SKM-1 treated with dmso at 0.1 percent for 144 hours (cell line): ENCODE measurements around the gene NDUFA13.
"Not testable (repeated sequence)": the region's sequence is repeated elsewhere in the genome, so short reads cannot be mapped to it uniquely, and the experiment has no call there.

Source experiments
- DNase-seq: peaks from one replicate; lab custom pipeline; 2025; ENCODE audit not compliant: unreplicated experiment; lab: John Stamatoyannopoulos, UW

The NDUFA13 gene

GRCh38 chr19:19515642-19516519 lies at the start of gene NDUFA13:
Gene NDUFA13 (plus strand): TSS chr19:19516225. CDS start chr19:19516239, 14 bp downstream.
- peak; percentile 84 for DNase-seq

- no peak for DNase-seq
Observed at GRCh38 chr19:19468424-19469050, 47.5 kb upstream of the NDUFA13 start.

GRCh38 chr19:19470579-19470978 lies 45.4 kb upstream of the NDUFA13 start:
- DNase-seq, result peak; percentile 33

DNA sequence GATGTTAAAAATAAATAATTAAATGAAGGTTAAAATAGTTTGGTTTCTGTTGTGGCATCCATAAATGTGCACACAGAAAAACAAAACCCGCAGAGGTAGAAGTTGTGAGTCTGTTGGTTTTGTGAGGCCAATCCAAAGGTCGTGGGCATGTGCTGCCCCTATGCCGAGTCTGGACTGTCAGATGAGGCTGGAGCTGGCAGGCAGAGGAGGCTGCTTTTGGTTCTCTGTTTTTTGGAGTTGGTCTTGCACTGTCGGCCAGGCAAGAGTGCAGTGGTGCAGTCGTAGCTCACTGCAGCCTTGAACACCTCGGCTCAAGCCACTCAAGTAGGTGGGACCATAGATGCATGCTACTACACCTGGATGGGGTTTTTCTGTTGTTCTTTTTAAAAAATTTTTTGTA lies 44.3 kb upstream of the NDUFA13 start:
- DNase-seq, result no peak

GRCh38 chr19:19472106-19472505 lies 43.9 kb upstream of the NDUFA13 start:
- DNase-seq, result not testable (repeated sequence)

DNA sequence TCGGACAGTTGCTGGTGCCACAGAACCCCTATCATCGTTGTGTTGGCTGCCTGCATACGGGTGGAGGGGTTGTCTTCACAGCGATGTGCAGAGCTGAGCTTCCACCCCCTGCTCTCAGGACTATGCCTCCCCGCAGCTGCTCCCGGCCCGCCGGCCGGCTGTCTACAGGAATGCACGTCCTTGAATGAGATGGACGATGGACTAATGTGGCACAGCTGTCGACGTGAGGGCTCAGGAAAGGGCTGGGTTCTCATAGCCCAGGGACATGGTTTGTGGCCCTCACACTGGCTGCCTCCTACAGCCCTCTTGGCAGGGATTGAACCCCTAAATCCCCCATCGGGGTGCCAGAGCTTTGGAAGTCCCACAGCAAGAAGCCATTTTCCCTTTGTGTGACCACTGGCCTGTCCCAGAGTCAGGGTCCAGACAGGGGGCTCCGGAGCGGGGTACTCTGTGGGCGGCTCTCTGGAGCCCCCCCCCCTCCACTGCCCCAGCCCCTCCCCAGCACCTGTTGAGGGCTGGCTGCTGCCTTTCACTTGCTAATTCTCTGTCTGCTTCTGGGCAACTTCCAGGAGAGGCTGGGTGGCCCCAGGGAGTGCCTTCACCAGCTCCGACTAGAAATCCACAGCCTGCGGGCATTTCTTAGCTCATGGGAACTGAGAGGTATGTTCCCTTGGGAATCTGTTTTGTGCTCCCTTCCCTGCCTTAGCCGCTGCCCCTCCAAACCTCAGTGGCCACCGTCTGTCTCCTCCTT lies 40.8 kb upstream of the NDUFA13 start:
- no peak for DNase-seq

DNA sequence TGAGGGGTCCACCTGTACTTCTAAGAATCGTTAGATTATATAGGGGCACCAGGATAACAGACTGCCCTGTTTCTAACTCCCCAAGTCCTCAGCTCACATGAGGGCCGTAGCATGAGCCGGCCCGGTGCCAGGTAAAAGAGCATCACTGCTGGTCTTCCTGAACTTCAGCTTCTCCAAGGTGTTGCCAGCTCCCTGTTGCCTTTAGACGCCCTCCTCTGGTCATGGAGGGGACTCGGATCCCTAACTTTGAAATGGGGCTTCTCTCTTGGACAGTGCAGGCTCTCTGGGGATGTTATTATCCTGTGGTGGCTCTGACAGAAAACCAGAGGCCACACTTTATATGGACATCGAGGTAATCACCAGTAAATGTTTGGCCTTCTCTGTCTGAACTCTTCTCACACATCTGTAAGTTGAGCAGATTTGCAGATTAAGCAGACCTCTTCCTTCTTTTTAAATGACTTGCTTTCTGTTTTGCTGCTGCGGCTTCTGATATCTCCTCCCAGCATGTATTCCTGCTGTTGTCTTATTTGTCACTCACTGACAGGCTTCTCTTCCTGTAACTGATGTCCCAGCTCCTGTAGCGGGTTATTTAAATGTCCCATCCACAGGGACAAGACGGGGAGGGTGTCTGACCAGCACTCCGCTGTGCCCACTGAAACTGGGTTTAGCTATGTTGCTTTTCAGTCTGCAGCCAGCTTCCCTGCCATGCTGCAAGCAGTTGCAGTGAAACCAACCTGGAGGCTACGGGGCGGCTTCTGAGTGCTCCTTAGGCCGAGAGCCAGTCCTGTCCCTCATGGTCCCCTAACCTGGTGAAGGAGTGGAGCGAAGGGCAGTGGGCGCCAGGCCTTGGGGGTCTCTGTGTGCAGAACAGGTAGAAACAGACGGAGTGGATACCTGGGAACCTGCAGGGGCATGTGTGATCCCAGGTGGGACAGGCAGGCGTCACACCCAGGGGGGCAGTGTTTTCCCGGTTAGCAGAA lies 39.9 kb upstream of the NDUFA13 start:
- no peak for DNase-seq

- no peak for DNase-seq
Observed at GRCh38 chr19:19477705-19478383, 38.2 kb upstream of the NDUFA13 start.

GRCh38 chr19:19480688-19481087 lies 35.3 kb upstream of the NDUFA13 start:
- DNase-seq, result no peak

DNA sequence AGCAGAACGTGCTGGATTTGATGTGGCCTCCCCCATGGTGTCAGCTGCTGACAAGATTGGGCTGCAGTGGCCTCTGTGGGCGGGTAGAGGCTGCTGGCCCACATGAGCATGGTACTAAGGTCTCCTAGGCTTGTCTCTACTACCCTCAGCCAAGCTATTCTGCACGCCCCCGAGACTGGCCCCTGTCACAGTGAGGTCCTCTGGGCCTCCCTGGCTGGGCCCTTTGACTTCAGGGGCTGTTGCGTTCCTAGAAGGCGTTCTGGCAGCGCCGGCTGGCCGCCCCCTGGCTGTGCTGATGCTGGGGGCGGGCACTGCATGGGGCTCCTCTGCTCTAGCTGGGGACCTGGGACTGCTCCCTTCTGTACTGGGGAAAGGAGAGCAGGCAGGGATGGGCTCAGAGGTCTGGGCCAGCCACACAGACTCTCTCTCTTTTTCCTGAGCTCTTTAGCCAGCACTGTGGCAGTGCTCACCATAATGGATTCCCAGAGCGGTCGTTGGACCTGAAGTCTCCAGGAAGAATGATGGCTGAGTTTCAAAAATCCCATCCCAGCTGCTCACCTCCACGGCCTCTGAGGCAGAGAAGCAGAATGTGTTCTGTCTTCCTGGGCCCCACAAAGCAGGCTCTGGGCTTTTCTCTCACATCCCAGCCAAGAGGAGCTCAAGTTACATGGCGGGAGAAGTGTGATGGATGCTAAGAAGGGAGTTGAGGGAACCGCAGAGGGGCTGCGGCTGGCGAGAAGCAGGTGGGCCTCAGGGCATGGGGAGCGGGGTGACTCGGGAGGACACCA lies 33.0 kb upstream of the NDUFA13 start:
- DNase-seq, result no peak

GRCh38 chr19:19485161-19485997 lies 30.6 kb upstream of the NDUFA13 start:
- no peak for DNase-seq

DNA sequence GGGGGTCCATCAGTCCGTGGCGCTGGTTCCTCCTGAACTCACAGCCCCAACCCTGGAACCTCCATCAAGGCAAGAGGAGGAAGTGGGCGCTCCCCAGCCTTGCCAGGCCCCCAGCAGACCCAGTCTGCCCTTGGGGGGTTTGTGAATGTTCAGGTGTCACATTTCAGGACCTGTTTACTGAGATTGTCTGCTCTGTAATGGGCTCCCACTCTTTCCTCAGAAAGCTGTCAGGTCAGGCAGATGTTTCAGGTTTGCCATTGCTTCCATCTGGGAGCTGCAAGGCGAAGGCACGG lies 30.1 kb upstream of the NDUFA13 start:
- no peak for DNase-seq

GRCh38 chr19:19486343-19487076 lies 29.5 kb upstream of the NDUFA13 start:
- DNase-seq, result no peak

- no peak for DNase-seq
Observed at GRCh38 chr19:19487077-19487949, 28.7 kb upstream of the NDUFA13 start.

DNA sequence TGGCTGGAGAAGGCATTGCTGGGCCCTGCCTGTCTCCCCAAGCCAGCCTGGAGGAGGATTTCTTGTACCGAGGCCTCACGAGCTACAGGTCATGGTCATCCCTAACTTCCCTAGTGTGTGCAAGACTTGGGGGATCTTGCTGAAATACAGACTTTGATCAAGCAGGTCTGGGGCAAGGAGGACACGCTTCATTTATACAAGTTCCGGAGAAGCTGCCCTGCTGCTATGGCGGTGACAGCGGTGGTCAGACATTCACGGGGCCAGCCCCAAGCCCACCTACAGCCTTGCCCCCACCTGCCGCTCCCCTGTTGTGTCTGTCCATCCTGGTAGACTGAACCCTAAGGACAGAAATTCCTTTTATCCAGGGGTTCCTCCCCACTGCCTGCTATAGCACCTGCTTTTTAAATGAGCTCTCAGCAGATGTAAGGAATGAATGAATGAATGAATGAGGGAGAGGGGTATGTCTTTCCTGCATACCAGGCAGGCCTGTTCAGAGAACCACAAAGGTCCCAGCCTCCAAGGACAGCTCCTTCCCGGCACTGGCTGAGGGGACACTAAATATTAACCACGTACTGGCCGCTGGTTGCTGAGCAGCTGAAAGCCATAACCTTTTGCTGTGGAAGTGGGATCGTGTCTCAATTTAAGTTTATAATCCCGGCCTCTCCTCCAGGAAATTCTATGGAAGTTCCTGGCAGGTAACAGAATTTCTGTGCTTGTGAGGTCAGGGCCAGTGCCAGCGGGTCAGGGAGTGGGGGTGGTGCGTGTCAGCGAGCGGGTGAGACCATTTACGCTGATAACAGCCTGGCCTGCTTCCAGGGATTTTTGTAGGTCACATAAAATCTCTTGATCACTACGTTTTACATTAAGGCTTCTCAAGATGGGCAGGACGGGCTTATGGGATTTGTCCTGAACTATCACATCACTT lies 27.8 kb upstream of the NDUFA13 start:
- DNase-seq, result no peak
